Peyer's patch (tissue), 4 donors: ENCODE data around the gene TYROBP.

Experiments used
- POLR2A ChIP-seq, 2 donors: fragments of 450-650 bp; IDR thresholded peaks; one replicate each; pipeline ENCODE4 v1.5.1; 2017; ENCODE audit warnings: antibody characterized with exemption in 2 of 2, mild to moderate bottlenecking in 2 of 2, moderate library complexity in 2 of 2
- TF ChIP-seq, protein P1 (sequence below), 6 experiments: fragments of 450-650 bp in 4 of 6; fragments of 200-600 bp in 2 of 6; sonication (generic) in 1 of 6; IDR thresholded peaks; one replicate each; pipeline ENCODE4 v1.5.1; 2017 to 2019; ENCODE audit warnings: antibody characterized with exemption in 6 of 6, mild to moderate bottlenecking in 3 of 6, moderate library complexity in 1 of 6

DNA sequence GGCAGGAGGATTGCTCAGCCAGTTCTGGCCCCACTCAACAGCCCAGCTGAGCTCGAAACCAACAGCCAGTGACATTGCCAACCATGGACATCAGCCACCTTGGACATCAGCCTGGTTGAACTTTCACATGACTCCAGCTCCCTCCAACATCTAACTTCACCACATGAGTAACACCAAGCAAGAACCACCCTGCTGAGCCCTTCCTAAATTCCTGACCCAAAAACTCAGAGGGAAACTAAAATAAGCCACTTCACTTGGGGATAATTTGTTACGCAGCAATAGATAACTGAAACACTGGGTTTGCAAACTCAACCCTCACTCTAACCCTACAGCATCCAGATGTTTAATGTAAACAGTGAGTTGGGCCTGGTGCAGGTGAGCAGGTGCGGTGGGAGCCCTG, 17.4 kb upstream of the TYROBP start:
- TF ChIP-seq POLR2A (IDR thresholded peaks at IDR 0.05): no peak
- TF ChIP-seq, protein P1, sequence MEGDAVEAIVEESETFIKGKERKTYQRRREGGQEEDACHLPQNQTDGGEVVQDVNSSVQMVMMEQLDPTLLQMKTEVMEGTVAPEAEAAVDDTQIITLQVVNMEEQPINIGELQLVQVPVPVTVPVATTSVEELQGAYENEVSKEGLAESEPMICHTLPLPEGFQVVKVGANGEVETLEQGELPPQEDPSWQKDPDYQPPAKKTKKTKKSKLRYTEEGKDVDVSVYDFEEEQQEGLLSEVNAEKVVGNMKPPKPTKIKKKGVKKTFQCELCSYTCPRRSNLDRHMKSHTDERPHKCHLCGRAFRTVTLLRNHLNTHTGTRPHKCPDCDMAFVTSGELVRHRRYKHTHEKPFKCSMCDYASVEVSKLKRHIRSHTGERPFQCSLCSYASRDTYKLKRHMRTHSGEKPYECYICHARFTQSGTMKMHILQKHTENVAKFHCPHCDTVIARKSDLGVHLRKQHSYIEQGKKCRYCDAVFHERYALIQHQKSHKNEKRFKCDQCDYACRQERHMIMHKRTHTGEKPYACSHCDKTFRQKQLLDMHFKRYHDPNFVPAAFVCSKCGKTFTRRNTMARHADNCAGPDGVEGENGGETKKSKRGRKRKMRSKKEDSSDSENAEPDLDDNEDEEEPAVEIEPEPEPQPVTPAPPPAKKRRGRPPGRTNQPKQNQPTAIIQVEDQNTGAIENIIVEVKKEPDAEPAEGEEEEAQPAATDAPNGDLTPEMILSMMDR (IDR thresholded peaks at IDR 0.05): no peak
